Measurements from ENCODE around the gene TRAPPC3L. TPM values are rescaled to one million over a fixed set of nuclear protein-coding genes. Genes with fewer than 3 reads are reported as not detected.

Gene TRAPPC3L
- total RNA-seq, result 0.31 TPM

DNA sequence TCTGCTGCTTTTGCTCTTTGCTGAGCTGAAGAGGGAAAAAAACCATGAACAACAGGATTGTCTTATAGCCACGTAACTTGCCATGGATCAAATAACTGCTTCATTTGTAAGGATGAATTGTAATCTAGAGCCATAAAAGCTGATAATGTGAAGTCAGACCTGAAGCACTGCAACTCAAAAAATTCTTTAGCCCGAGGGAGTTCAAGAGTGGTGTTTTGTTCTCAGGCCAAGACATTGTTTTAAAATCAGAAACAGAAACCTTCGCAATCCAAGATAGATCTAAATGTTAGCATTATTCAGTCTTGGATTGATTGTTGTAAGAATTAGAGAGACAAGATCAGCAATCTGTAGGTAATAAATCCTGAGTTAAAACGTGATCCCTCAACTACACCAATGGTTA is at the start of gene TRAPPC3L:
Gene TRAPPC3L, minus strand, starts transcription at position 34 of the 400 bp plus-strand sequence. CDS start 170 bp downstream, outside the sequence.
- DNase-seq, result no peak

DNA sequence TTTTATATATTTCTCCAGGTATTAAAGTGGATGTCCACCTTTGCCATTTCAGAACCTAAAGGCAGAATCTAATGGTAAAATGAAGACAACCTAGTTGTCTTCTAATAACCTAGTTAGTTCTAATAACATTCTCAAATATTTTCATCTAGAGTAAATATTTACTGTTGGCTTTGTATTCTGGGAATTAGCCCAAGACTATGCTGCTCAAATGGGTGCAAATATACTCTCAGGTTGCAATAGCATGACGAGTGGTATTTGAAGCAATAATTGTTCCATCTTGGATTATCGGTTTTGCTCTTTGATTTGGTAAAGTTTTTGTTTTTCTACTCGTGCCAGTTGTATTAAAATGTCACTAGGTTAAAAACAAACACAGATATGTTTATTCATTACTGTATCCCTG is 49.8 kb upstream of the TRAPPC3L start:
- DNase-seq, result no peak

DNA sequence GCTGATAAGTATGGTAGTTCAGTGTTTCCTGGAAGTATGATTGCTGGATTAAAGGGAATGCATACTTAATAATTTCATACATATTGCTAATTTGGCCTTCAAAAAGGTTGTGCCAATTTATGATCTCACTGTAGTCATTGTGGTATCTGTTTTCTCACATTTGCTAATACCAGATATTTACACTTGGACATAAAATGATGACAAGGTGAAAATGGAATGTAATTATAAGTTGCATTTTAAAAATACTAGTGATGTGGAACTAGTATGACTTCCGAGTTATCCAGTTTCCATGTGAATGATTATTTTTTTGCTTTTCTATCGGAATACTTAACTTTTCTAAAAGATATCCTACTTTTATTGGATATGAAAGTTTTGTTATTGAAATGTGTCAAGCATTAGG is 41.3 kb upstream of the TRAPPC3L start:
- DNase-seq, result no peak

DNA sequence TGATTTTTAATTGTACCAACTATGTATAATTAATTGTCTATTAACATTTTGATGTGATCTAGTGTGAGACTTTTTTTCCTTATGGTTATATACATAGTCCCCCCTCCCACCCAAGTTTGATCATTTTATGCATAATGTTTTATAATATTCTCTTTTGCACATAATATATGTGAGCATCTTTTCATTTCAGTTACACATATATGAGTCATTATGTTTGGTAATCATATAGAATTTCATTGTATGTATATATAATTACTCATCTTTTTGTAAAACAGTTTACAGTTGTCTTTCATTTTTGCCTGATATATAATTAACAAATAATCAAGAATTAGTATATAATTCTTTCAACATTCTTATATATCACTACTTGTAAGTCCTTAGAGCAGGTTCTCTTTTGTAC is 40.8 kb upstream of the TRAPPC3L start:
- DNase-seq, result no peak

DNA sequence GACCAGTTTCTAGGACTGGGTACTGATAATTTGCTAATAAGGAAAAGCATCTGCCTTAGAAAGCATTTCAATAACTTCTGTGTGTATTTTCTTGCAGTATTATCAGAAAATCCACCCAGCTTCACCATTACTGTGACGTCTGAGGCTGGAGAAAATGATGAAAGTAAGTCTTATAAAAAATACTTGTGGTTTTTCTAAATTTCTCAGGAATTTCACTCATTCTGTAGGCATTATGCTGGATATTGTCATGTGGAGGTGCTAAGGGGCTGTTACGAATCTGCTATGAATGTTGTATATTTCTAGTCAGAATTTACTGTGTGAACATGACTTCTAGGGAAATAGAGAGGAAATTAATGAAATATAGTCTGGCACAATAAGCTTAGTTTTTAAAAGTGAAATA is 34.7 kb upstream of the TRAPPC3L start:
- DNase-seq, result no peak

DNA sequence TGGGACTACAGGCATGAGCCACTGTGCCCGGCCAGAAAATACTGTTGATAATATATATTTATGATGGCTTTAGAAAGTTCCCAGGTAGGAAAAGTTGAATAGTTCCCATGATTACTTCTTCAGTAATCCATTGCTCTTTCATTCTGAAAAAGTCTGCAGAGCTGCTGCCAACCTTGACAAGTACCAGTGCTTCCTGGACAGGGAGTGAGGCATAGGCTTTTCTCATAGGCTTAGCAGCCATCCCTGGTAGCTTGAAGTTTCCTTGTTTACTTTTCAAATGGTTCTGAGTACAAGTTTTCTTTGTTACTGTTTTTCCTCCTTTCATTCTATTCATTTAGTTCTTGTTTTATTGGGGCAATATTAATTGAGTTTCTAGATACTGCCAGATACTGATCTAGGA is 33.7 kb upstream of the TRAPPC3L start:
- no peak for DNase-seq

DNA sequence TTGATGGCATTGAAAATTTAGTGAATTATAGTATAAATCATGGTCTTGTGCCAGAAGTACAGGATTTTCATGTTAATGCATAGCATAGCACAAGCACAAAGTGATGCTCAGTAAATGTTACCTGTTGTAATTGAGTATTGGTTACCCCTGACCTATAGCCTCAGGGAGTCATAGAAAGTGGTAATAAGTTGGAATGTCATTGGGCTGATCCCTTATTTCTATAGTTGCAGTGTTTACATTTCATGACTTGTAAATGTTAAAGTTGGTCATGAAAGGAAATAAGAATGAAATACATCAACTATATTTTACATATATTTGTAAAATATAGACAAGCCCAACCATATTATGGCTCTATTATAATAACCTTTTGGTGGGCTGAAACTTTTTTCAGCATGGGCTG is 32.9 kb upstream of the TRAPPC3L start:
- no peak for DNase-seq

DNA sequence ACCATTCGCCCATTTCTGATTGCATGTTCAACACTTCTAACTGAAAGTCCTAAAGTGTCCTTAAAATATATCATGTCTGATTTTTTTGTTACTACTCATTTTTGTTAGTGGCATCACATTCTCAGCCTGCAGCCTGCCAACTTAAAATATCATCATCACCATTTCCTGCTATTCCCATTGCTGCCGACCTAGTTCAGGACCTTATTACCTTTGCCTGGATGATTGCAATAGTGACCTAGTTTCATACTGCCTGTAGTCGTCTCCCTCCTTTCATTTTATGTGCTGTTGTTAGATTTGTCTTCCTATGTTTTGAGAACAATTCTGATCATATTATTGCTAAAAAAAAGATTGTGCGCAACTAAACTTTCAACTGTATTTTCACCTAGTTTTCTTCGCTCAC is 32.0 kb upstream of the TRAPPC3L start:
- no peak for DNase-seq

DNA sequence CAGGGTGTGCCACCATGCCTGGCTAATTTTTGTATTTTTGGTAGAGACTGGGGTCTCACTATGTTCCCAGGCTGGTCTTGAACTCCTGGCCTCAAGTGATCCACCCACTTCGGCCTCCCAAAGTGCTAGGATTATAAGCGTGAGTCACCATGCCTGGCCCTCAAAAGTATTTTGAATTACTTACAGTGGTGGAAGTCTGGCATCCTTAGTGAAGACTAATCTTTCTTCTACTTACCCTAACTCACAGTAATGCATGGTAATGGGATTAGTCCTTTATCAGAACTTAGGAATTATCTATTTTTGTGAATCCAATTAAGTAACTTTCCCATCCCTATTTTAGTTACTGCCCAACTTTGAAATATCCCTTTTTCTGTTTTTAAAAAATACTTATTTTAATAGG is 29.7 kb upstream of the TRAPPC3L start:
- no peak for DNase-seq

DNA sequence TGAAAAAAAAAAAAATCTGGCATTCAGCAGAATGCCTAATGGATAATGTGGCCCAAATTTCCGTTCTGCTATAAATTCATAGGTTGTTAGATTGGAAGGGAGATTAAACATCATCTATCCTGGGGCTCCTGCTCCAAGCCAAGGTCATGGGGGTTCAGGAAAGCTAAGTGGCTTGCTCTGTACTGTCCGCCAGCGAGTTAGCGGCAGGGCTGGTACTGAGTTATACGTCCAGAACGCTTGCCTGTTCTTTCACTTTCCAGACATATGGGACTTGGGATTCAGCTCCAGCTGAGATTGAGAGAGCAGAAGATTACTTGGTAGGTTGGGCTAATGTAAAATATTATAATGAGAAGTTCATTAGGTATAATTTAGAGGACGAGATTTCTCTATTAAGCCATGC is 26.7 kb upstream of the TRAPPC3L start:
- peak; percentile 50 for DNase-seq

DNA sequence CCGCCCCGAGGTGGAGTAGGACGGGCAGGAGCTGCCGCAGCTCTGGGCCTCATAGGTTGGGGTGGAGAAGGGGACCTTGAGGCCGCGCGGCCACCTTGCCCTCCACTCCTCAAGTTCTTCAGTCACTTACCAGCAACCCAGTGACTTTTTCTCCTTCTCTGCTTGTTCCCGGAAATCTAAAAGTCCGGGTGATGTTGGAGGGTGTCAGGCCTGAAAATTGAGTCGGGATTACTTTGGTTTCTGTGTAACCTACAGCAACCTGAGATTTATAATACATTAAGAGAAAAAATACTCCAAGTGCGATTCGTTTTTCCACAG is 26.2 kb upstream of the TRAPPC3L start:
- no peak for DNase-seq

DNA sequence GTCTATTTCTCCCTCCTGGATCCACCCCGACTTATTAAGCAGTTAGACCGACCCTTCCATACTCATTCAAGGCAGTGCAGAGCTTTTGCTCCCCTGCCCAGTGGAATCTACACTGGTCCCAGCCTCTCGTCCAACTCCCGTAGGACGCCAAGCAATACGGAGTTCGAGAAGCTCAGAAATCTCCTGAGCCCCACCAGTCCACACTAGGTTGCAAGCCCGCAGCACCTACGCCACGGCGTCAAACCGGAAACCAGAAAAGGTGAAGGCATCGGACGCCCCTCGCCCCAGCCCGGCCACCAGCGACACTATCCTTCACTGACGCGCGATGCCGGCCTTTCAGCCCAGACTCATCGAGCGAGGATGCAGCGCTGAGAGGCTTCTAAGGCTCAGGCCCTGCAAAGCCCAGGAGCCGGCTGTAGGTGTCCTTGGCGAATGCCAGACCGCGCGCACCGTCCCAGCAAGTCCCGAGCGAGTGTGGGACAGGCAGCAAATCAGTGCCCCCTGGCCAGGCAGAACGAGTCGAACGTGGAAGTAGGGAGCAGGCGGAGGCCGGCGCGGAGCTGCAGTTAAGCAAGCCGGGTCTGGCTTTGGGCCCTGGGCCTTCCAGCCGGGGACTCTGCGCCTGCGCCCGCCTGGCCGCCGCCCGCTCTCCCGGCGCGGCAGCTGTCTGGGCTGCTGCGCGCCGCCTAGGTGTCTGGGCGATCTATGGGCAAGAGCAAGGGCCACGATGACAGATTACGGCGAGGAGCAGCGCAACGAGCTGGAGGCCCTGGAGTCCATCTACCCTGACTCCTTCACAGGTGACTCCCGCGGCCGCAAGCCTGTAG is 25.6 kb upstream of the TRAPPC3L start, which contains the start of gene RWDD1:
Gene RWDD1, plus strand, starts transcription at position 649 of the 827 bp plus-strand sequence. Its CDS starts 79 bp downstream, at position 728.
- peak; percentile 99 for DNase-seq

DNA sequence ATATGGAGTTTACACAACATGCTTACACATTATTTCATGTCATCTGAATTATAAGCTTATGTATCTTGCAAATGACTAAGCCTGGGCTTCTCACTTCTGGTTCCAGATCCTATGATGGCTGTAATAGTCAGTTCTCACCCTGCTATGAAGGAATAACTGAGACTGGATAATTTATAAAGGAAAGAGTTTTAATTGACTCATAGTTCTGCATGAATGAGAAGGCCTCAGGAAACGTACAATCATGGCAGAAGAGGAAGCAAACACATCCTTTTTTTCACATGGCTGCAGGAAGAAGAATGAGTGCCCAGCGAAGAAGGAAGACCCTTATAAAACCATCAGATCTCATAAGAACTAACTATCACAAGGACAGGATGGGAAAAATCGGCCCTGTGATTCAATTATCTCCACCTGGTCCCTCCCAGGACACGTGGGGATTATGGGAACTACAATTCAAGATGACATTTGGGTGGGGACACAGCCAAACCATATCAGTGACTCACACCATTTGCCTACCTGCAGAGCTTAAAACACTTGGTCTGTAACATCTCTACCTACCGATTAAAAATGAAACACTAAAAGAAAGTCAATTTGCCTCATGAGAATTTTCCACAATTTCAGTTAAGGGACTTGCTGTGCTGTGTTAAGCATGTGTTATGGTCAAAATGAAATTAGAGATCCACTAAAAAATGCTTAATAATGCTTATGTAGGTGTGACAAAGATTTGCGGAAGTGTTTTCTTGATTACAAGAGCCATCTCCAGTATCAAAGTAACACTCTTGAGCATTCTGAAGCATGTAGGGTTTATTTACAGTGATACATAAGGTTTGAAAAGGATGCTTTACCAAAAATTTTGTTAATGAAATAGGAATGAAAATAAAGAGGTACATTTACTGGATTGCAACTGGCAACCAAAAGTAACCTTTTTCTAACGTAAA is 23.6 kb upstream of the TRAPPC3L start:
- DNase-seq, result no peak

DNA sequence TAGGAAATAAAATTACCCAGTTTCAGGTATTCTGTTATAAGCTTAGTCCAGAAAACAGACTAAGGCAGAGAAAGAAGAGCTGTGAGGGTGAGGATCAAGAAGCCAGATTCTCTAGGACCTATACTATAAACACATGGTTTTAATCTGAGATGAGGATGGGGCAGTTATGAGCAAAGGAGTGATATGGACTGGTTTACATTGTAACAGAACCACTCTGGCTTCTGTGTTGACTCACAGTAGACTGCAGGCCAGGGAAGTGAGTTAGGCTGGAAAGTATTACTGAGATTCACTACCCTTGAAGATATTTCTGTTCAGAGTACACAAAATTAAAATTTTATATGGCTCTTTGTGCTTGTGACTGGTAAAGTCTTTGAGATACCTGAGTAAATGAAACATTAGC is 22.6 kb upstream of the TRAPPC3L start:
- no peak for DNase-seq

DNA sequence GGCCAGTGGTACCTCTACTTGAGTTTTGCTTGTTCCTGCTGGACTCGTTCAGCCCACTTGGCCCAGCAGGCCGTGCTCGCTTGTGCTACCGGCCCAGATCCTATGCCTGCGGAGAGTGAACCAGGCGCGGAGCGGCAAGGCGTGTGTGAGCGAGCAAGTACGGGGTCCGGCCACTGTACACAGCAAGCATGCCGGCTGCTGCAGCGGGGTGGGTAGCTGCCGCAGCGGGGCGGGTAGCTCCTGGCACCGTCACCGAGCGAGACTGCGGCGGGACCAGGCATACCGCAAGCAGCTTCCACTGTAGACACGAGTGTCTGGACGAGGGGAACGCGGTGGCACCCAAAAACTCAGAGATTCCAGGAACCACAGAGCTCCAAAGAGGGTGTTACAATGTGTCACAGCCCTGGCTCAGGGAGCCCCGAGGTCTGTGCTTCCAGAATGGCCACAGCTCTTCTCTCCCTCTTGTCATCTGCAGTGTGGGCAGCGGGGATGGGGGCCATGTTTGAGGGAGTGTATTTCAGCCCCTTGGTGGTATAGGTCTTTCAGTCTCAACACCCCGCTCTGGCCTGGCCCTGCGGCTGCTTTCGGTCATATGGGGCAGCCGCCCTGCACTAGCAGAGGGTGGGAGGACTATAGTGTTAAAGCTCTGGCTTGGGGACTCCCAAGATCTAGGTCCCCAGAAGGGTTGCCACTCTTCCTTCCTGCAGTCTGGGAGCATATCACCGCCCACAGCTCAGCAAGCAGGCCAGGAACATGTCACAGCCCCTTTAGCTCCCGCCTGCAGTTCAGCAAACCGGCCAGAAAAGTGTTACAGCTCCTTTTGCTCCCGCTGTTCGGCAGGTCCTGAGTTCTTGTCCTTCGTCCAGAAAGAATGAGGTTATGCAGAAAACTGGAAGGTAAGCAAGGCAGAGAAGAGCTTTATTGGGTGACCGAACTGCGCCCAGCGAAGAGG is 19.7 kb upstream of the TRAPPC3L start:
- peak; percentile 45 for DNase-seq

DNA sequence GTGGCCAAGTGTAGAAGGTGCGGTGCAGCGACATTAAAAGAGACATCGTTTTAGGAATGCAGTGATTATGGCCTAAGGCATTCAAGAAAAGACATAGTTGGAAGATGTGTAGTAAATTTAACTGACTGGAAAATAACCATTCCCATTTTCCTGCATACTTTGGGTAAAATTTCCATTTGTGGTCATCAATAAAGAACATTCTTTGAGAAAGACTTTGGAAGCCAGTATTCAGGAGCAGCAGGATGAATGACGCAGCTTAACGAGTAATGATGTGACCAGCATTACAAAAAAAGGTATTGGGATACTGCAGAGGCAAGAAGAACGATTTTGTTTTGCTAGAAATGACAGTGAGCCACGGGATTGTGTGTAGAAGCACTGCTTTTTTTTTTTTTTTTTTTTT is 18.8 kb upstream of the TRAPPC3L start:
- DNase-seq, result no peak

DNA sequence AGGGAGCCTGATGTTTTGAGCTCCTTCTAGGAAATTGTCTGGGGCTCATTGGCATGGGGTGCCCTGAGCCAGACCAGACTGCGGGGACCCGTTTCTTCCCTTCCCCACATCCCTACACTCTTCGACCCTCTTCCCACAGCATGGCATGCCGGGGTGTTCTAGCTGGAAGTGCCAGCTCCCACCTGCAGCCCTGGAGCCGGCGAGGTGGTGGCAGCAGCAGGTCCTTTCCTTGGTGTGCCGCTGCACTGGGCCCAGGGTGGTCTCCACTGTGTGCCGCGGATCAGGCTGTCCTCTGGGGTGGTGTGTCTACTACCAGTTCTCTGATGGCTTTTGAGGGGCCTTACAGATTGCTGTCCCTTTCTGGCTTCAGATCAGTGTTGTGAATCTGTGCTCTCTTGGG is 18.3 kb upstream of the TRAPPC3L start:
- no peak for DNase-seq

DNA sequence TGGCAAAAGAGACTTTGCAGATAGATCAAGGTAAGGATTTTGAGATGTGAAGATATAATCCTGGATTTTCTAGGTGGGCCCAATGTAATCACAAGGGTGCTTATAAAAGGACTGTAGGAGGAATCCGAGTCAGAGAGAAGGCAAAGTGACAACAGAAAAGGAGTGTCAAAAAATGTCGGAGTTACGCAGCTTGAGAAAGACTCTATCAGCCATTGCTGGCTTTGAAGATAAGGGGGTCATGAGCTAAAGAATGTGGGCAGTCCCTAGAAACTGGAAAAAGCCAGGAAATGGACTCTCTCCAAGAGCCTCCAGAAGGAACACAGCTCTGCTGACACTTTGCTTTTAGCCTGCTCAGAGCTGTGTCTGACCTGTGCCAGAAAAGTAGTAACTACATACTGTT is 17.1 kb upstream of the TRAPPC3L start:
- no peak for DNase-seq

DNA sequence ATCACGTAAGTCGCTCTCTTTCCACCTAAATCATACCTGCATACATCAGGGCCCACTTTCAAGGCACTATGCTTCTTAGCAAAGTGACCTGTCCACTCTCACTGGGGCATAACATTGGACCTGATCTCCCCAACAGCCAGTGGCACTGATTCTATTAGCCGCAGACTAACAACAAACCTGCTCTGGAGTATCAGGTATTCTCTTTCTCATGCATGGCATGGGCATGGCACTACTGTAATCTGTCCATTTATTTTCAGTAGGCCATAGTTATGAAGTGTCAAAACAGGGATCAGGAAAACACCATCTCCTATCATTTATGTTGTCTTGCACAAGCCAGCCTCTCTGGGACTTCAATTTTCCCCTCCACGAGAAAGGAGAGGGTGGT is 16.5 kb upstream of the TRAPPC3L start:
- no peak for DNase-seq

DNA sequence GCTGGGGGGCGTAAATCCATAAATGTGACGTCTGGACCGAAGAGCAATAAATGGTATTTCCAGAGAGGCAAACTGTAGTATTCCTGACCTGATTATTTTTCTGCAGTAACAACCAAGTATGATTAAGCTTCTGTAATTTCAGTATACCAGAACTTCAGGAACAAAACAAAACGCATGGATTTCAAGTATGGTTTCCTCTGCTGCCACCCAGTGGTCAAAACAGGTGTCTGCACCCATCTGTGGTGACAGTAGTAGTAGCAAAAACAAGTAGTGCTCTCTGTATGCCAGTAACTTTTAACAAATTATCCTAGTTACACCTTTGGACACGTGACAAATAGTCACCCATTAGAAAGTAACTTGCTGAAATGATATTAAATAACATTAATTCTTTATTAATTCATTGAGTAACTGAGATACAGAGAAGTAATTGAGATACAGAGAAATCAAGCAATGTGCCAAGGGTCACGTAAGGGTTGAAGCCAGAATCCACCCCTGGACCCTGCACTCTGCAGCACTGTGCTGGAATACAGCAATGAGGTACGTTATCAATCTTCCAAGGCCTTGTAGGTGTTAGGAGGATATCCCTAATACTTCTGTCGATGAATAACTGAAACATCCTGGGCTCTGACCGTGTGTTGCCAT is 16.0 kb upstream of the TRAPPC3L start:
- DNase-seq, result peak; percentile 88

DNA sequence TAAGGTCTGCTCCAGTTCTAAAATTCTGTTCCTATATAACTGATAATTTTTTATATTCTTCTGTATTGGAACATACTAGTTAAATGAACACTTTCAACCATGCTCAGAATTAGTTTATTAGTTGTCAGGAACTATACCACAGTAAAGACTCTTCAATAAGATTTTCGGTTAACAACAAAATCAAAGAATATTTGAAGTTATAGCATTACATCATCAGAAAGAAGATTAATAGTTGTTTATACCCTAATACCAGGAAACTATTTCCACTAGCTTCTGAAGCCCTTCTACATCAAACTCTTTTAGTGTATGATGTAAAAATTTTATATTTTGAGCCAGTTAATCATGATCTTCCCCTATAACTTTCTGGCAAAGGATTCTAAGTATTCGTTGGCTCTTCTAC is 14.6 kb upstream of the TRAPPC3L start:
- no peak for DNase-seq

DNA sequence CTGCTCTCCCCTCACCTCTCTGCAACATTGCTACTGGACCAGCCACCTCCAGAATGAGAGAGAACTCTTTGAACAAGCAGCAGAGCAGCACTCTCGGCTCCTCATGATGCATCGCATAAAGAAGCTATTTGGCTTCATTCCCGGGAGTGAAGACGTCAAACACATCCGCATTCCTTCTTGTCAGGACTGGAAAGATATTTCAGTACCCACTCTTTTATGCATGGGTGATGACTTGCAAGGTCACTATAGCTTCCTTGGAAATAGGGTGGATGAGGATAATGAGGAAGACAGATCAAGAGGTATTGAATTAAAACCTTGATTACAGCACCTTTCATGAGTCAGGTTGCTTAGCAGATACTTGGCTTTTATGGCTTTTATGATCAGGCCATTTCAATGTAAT is 12.4 kb upstream of the TRAPPC3L start:
- peak; percentile 60 for DNase-seq

All from tongue (tissue), 2 donors.